Measurements from ENCODE around the gene ARID3A. TPM values are rescaled to one million over a fixed set of nuclear protein-coding genes. Genes with fewer than 3 reads are reported as not detected.

The ARID3A gene
- total and polyA plus RNA-seq, 2 of the 13 experiments (the other 11 are each of a cell fraction or from before 2014, with no cell fraction given) = 71.3 to 77.9 TPM

DNA sequence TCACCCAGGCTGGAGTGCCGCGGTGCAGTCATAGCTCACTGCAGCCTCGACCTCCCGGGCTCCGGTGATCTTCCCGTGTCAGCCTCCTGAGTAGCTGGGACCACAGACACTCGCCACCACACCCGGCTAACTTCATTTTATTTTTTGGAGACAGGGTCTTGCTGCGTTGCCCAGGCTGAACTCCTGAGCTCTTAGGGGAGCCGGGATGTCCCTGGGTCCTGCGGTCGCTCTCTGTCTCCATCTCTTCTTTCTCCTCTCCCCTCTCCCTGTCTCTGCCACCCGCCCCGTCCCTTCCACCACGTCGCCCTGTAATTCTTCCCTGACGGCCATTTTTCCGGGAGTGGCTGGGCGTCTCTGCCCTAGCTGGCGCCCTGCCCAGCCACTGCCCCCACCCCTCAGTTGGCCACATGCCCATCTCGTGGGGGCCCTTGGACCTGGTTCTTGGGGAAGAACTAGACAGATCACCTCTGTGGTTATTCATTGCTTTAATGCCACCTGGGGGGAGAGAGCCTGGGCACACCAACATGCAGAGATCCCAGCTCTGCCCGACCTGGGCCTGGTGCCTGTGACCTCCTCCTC, 18.9 kb downstream of the ARID3A start (continued):
- TF ChIP-seq, protein P1, sequence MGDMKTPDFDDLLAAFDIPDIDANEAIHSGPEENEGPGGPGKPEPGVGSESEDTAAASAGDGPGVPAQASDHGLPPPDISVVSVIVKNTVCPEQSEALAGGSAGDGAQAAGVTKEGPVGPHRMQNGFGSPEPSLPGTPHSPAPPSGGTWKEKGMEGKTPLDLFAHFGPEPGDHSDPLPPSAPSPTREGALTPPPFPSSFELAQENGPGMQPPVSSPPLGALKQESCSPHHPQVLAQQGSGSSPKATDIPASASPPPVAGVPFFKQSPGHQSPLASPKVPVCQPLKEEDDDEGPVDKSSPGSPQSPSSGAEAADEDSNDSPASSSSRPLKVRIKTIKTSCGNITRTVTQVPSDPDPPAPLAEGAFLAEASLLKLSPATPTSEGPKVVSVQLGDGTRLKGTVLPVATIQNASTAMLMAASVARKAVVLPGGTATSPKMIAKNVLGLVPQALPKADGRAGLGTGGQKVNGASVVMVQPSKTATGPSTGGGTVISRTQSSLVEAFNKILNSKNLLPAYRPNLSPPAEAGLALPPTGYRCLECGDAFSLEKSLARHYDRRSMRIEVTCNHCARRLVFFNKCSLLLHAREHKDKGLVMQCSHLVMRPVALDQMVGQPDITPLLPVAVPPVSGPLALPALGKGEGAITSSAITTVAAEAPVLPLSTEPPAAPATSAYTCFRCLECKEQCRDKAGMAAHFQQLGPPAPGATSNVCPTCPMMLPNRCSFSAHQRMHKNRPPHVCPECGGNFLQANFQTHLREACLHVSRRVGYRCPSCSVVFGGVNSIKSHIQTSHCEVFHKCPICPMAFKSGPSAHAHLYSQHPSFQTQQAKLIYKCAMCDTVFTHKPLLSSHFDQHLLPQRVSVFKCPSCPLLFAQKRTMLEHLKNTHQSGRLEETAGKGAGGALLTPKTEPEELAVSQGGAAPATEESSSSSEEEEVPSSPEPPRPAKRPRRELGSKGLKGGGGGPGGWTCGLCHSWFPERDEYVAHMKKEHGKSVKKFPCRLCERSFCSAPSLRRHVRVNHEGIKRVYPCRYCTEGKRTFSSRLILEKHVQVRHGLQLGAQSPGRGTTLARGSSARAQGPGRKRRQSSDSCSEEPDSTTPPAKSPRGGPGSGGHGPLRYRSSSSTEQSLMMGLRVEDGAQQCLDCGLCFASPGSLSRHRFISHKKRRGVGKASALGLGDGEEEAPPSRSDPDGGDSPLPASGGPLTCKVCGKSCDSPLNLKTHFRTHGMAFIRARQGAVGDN (CRISPR knock-in tag; IDR thresholded peaks at IDR 0.05) = peak; percentile 15

- Histone ChIP-seq H3K4me1 (ENCODE audit: insufficient read depth, low read length) (peaks cover 41% of the 10 kb centered on the region), H3K27ac (ENCODE audit: extremely low read length, insufficient read depth, low read length) (no peak overlapping the region), H3K9ac (ENCODE audit: insufficient read depth, low read depth, low read length) (no peak overlapping the region), H3K27me3 (ENCODE audit: control insufficient read depth in 1 of 2, insufficient read depth in 2 of 2, low read length in 2 of 2) (no peaks in the 10 kb centered on the region; a peak in 1 of 5 replicates), H3K9me3 (ENCODE audit: low read length) (no peaks in the 10 kb centered on the region), H2AFZ (ENCODE audit: low read length) (no peak overlapping the region), H3K79me2 (ENCODE audit: insufficient read depth, low read length) (peaks cover 73% of the 10 kb centered on the region), H3K36me3 (replicated peaks in 1 of 2; ENCODE audit: control insufficient read depth in 1 of 2, insufficient read depth in 2 of 2, low read length in 2 of 2) (peaks cover 20 to 62% of the 10 kb centered on the region in 2 experiments), H3K4me3 (replicated peaks in 1 of 3; ENCODE audit: insufficient read depth in 1 of 3, low read depth in 2 of 3, low read length in 3 of 3) (no peak overlapping the region), H4K20me1 (ENCODE audit: insufficient read depth, low read length) (peaks cover 54% of the 10 kb centered on the region; the same call in 1 of the 2 replicates), H3K4me2 (ENCODE audit: low read depth, low read length) (no peak overlapping the region)
- ATAC-seq (no peak), DNase-seq (ENCODE audit: low spot score) (no peak), FAIRE-seq (no peak)
- intact Hi-C loops (cut with micrococcal nuclease; ENCODE audit: unreplicated experiment) (no loop called here), in situ Hi-C loops (cut with HindIII; ENCODE audit: extremely low pct_ligation_motif_present, low pct_unique_long_range_greater_than_20kb) (no loop called here)
- BruUV-seq (replicated peaks) = no TSS peak
- CTCF ChIA-PET (ENCODE audit: low intra/inter-chr PET ratio, low total read pairs) = no interaction called here
- POLR2A ChIA-PET = no interaction called here
- 94% methylated on average over 27 of the region's 37 CpGs for WGBS (ENCODE audit: low lambda C conversion rate)
- TF ChIP-seq CBX1 (IDR thresholded peaks at IDR 0.05; ENCODE audit: low read depth) = no peak
- 0 out of 2 replicates have a peak, but pooled peaks have one; percentile 35 for TF ChIP-seq AKAP8 (CRISPR knock-in tag; IDR thresholded peaks at IDR 0.05)
- TF ChIP-seq MED8 (CRISPR knock-in tag; IDR thresholded peaks at IDR 0.05; ENCODE audit: insufficient replicate concordance) = peak; percentile 40
- TF ChIP-seq KDM5A (IDR thresholded peaks at IDR 0.05; ENCODE audit: borderline replicate concordance, low read length) = no peak
- TF ChIP-seq HOXA7 (CRISPR knock-in tag; IDR thresholded peaks at IDR 0.05) = no peak
- peak; percentile 89 for TF ChIP-seq ZNF629 (CRISPR knock-in tag; conservative IDR thresholded peaks at IDR 0.05)
- no peak for TF ChIP-seq RFX5 (IDR thresholded peaks at IDR 0.05; ENCODE audit: low read depth, low read length)
- TF ChIP-seq SSRP1 (CRISPR knock-in tag; IDR thresholded peaks at IDR 0.05) = 0 out of 2 replicates have a peak, but pooled peaks have one; percentile 33
- TF ChIP-seq, protein P1 (CRISPR knock-in tag; IDR thresholded peaks at IDR 0.05) = peak; percentile 28
- TF ChIP-seq ZNF773 (CRISPR knock-in tag; IDR thresholded peaks at IDR 0.05; ENCODE audit: borderline replicate concordance) = no peak
Measured at GRCh38 chr19:945401-946252, 19.8 kb downstream of the ARID3A start.

Data from HepG2 (cell line).